Activated CD4-positive, alpha-beta T cell treated with anti-CD3 and anti-CD28 coated beads for 1 hour (primary cell): Measurements from ENCODE around the gene CLN5.
"Not testable (repeated sequence)": the region's sequence is repeated elsewhere in the genome, so short reads cannot be mapped to it uniquely, and the experiment has no call there.

Experiments used
- DNase-seq: peaks from one replicate; pipeline ENCODE4 v3.0.0-alpha.2; 2020

CLN5 gene

GRCh38 chr13:76976490-76976889 lies 15.4 kb upstream of the CLN5 start:
- no peak for DNase-seq

DNA sequence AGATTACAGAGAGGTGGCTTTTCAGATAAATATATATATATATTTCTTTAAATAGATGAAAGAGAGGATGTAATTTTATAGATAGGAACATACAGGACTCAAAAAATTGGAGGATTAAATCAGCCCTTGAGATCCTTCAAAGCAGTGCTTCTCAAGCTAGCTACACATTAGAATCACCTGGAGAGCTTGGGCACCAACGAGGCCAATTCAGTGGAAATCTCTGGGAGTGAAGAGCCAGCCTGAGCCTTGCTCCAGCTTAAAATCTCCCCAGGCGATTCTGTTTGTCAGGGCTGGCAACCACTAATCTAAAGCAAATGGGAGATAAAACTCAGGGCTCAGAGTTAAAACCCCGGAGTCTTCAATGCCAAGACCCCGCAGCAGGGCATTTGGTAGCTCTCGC lies 15.0 kb upstream of the CLN5 start:
- DNase-seq, result no peak

DNA sequence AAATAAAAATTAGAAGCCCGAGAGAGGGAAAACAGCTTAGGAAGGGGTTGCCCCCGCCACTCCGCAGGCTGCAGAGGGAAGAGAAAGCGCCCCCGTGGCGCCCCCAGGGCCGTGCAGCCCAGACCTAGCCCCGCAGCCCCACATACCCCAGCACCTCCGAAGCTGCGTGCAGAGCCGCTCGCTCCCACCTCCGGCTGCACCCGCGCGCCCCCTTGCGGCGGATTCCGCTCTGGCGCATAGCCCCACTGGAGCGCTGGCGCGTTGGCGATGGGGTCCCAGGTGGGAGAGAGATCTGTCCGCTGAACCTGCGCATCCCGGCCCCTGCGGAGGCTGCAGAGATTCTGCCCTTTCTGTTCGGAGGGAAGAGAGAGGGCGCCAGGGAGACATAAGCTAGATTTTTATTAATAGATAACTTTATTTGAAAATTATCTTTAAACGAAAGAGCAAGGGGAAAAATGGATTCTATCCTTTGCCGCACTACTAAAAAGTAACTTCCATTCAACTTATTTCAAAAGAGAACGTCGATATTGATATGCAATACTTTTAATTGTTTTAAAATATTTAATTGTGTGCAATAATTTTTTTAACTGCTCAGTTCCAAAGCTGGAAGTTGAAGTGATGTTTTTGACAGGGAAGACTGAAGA lies 11.7 kb upstream of the CLN5 start:
- peak; percentile 73 for DNase-seq

GRCh38 chr13:76982061-76982460 lies 9.8 kb upstream of the CLN5 start:
- no peak for DNase-seq

- no peak for DNase-seq
Measured at GRCh38 chr13:76983676-76984075, 8.2 kb upstream of the CLN5 start.

DNA sequence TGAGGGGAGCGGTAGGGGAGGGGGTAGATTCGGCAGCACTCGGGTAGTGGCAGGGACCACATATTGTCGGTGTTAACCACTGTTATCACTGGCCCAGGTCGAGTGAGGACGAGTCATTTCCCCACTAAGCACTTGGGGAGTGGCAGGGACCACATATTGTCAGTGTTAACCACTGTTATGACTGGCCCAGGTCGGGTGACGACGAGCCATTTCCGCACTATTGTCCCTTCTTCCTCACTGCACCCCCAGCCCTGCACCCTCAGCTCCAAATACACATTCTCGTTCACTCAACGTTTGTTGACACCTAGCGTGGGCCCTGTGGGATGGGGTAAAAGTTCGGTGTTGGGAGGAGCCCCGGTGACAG lies 467 bp upstream of the CLN5 start:
- peak; percentile 48 for DNase-seq

GRCh38 chr13:76992548-76993001 lies 694 bp downstream of the CLN5 start:
- DNase-seq, result no peak

DNA sequence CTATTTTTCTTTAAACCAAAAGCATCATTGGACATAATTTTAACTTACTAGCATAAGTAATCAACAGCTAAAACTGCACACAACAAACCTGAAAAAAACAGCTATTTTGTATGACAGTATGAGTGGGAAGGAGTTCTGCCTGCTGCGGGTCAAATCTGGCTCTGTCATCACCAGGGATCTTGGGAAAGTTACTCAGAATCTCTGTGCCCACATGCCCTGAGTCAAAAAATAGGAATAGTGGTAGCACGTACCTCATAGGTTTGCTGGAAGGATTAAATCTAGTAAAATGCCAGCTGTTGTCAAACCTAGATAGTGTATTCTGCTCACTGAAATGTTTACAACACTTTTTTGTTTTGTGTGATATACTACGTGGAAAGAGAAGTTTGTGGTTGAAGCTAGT lies 1.1 kb downstream of the CLN5 start:
- DNase-seq, result no peak

- DNase-seq, result no peak
Measured at GRCh38 chr13:76993473-76993872, 1.6 kb downstream of the CLN5 start.

GRCh38 chr13:76994281-76994680 lies 2.4 kb downstream of the CLN5 start:
- DNase-seq, result no peak

DNA sequence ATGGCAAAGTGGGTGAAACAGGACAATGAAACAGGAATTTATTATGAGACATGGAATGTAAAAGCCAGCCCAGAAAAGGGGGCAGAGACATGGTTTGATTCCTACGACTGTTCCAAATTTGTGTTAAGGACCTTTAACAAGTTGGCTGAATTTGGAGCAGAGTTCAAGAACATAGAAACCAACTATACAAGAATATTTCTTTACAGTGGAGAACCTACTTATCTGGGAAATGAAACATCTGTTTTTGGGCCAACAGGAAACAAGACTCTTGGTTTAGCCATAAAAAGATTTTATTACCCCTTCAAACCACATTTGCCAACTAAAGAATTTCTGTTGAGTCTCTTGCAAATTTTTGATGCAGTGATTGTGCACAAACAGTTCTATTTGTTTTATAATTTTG lies 8.6 kb downstream of the CLN5 start:
- no peak for DNase-seq

DNA sequence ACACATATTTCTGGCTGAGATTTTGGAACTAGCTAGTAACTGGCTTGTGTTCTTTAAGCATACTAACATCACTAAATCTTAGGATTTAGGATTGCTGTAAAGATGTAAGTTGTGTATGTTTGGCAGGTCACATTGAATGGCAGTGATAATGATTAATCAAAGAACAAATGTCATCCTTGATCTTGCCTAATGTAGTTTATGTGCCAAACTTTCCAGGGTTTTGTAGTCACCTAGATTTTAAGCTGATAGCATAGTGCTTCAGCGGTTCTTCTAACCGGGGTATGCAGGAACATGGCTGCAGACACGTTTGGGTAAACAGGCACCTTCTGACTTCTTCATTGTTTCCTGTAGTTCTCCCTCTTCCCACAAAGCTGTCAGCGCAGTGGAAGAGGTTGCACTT lies 9.7 kb downstream of the CLN5 start:
- no peak for DNase-seq

DNA sequence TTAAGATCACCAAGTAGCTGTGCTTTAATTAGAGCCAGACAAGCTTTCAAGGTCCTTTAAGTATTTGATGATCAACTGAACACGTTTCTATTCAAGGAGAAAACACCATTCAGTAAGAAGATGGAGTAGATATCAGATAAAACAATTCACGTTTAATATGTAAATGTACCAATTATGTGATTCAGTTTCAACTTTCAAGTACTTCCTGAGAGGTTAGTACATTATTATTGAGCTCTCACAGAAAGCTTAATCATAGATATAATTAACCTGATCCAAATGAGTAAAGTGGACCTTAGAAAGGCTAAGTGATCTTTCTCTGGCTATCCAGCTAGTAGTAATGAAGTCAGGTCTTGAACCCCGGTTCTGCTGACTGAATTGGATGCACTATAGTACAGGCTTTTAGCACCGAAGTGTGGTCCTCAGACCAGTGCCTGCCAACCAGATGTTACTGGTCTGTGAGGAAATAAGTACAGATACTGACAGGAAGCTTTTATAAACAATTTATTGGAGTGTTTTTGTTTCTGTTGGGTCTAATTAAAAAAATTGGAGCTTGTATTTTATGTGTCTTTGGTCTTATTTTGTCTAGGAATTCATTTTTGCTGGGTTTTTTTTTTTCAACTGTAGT lies 10.2 kb downstream of the CLN5 start:
- no peak for DNase-seq

DNA sequence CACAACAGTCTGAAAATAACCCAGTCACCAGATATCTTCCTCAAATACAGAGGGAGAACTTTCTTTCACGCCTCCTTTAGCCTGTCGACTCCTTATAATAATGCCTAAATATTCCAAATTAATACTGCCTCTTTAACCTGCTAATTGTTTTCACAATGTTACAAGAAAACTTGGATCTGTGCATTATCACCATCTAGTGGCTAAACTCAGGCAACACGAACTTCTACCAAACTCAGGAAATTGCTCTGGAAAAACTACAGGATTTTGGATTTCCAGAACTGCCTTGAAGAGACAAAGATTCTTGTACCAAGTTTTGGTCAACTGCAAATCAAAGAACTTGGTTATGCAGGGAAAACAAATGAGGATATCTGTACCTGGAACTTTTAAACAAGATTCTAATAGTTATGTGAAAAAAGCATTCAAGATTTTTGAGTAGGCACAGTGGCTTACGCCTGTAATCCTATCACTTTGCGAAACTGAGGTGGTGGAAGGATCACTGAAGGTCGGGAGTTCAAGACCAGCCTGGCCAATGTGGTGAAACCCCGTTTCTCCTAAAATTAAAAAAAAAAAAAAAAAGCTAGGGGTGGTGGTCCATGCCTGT lies 10.8 kb downstream of the CLN5 start:
- DNase-seq, result no peak

GRCh38 chr13:77008337-77008736 lies 16.5 kb downstream of the CLN5 start:
- DNase-seq, result not testable (repeated sequence)

- no peak for DNase-seq
Measured at GRCh38 chr13:77009011-77009410, 17.1 kb downstream of the CLN5 start.

DNA sequence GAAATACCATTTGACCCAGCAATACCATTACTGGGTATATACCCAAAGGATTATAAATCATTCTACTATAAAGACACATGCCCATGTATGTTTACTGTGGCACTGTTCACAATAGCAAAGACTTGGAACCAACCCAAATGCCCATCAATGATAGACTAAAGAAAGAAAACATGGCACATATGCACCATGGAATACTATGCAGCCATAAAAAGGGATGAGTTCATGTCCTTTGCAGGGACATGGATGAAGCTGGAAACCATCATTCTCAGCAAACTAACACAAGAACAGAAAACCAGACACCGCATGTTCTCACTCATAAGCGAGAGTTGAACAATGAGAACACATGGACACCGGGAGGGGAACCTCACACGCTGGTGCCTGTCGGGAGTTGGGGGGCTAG lies 17.8 kb downstream of the CLN5 start:
- DNase-seq, result not testable (repeated sequence)

- DNase-seq, result no peak
Measured at GRCh38 chr13:77013853-77014542, 22.1 kb downstream of the CLN5 start.

DNA sequence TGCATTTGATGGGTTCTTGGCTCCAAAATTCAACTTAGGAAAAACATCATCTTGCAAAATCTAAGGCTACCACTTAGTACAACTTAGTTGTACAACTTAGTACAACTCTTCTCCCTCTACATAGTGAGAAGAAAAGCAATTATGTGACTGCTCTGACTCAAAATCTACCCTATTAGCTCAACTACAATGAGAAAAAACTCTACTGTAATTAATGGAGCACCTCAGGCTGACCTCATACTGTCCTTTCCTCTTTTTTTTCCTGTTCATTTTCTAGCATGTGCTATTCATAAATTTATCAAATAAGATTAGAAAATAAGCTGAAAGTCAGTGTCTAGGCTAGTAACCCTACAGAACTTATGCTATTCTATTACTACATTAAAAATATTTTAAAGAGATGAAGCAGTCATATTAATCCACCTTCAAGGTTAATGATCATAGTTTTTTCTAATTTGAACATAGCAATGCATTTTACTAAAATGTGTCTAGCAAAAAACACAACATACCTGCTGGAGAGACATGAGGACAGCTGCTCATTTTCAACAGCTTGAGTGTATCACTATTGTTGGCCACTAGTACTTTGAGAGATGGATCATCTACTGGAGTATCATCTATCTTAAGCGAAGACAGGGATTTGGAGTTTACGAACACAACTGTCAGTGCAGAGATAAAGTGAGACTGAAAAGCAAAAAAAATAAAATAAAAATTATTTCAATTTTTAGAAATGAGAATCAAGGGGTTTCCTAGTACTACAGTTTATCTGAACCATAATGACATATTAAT lies 23.2 kb downstream of the CLN5 start:
- no peak for DNase-seq

DNA sequence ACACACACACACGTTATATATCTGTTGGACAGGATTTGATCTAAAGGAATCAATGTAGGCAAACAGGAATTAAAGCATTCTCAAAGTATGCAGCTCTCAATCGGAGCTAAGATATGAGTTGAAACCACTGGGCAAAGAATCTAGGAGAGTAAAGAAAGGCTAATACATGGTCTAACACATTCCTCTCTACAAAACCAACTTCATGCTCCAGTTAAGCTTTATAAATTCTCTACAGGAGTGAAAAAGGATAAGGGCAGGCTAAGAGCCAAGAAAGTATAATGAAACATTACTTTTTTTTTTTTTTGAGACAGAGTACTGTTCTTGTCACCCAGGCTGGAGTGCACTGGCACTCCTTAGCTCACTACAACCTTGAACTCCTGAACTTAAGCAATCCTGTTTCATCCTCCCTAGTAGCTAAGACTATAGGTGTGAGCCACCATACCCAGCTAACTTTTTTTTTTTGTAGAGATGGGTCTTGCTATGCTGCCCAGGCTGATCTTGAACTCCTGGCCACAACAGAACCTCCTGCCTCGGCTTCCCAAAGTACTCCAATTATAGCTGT lies 24.5 kb downstream of the CLN5 start:
- no peak for DNase-seq

DNA sequence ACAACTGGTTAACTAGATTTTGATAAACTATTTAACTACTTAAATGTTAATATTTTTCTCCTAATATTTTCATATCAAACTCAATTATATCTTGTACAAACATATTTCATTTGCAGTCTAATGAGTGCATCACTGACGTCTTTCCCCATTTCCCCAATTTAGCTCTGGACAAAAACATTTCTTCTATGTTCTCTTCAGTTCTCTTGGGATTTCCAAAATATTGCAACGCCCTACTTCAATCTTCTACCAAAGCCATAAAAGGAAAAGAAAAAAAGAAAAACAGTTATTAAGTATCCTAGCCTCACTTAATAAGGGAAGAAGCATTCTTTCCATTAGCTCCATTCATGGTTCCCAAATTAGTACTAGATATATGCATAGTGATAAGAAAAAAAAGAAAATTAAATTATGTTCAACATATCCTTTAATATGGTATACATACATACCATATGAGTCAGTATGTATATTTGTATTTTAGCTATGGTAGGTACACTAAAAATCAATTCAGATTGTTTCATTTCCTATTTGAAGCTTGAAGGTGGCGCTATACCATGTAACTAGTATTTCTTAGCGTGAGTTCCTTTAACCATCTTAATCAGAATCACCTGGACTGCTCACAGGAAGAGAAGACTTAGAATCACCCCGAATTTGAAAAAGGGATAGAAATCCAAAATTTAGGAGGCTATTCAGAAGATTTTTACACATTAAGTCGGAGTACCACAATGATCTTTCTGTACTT lies 25.2 kb downstream of the CLN5 start:
- DNase-seq, result no peak

GRCh38 chr13:77019756-77020155 lies 27.9 kb downstream of the CLN5 start:
- DNase-seq, result no peak
